LNCaP clone FGC (cell line): ENCODE results near the gene HK2.
A peak's percentile ranks its signal among the peaks of the same experiment; 100 is the strongest.
"Not testable (repeated sequence)": the region's sequence is repeated elsewhere in the genome, so short reads cannot be mapped to it uniquely, and the experiment has no call there.

Experiments used
- DNase-seq: peaks from one replicate; pipeline ENCODE4 v3.0.0-alpha.2; 2011; ENCODE audit warnings: low read depth
- H3K4me3 ChIP-seq: 2 replicates; pipeline ENCODE4 v1.5.1; 2011; ENCODE audit warnings: mild to moderate bottlenecking, low read depth, low read length, control low read depth
- TF ChIP-seq, protein P1 (sequence below): IDR thresholded peaks from 2 replicates; pipeline ENCODE4 v1.5.1; 2012; ENCODE audit warnings: mild to moderate bottlenecking; ENCODE audit not compliant: control insufficient read depth, insufficient read depth; ENCODE audit errors: extremely low read depth

Gene HK2

DNA sequence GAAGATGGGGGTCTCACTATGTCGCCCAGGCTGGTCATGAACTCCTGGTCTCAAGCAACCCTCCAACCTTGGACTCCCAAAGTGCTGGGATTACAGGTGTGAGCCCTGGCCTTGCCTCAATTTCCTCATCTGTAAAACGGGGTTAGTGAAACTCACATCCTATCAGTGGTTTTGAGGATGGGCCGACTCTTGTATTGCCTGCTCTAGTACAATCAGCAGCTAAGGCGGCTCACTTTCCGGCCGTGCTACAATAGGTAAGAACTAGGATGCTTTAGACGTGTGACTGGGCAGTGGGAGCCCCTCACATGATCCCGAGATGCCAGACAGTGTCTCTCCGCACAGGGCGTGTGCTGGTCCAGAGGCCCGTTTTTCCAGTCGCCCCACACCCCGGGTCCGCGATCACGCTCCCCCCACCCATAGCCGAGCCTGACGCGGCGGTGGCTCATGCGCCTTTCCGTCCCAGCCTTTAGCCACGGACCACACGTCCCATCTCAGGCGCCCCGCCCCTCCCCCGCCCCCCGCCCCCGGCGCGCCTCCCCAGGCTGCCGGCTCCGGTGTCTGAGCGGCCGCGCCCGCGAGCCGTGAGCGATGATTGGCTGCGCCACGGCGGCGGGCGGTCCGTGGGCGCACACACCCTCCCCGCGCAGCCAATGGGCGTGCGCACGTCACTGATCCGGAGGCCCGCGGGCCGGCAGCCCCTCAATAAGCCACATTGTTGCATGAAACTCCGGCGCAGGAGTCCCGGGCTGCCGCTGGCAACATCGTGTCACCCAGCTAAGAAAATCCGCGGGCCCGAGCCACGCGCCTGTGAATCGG is at the start of gene HK2:
TSS of gene HK2 (plus strand) at position 710 of the 816 bp plus-strand sequence. CDS start 454 bp downstream, outside the sequence.
- no peak for DNase-seq
- H3K4me3 ChIP-seq: peak within 1 kb of the TSS; percentile 72
- TF ChIP-seq, protein P1, sequence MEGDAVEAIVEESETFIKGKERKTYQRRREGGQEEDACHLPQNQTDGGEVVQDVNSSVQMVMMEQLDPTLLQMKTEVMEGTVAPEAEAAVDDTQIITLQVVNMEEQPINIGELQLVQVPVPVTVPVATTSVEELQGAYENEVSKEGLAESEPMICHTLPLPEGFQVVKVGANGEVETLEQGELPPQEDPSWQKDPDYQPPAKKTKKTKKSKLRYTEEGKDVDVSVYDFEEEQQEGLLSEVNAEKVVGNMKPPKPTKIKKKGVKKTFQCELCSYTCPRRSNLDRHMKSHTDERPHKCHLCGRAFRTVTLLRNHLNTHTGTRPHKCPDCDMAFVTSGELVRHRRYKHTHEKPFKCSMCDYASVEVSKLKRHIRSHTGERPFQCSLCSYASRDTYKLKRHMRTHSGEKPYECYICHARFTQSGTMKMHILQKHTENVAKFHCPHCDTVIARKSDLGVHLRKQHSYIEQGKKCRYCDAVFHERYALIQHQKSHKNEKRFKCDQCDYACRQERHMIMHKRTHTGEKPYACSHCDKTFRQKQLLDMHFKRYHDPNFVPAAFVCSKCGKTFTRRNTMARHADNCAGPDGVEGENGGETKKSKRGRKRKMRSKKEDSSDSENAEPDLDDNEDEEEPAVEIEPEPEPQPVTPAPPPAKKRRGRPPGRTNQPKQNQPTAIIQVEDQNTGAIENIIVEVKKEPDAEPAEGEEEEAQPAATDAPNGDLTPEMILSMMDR: no peak

DNA sequence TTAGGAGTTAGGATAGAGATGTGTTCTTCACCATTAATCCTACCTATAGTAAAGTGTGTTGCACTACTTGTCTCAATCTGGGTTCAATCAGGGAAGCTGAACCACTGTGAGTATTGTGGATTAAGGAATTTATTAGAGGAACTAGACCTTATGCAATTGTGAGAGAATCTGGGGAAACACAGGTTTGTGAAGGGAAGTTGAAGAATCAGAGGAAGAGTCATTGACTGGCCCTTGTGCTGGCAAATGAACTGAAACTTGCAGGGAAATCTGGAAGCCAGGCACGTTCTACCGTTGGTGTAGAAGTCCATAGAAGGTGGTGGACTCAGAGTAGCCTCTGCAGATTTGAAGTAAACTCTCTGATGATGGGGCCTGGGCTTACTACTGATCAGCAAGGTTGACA is 44.7 kb upstream of the HK2 start:
- DNase-seq: no peak
- TF ChIP-seq, protein P1: no peak
- H3K4me3 ChIP-seq: no peak overlapping the region

DNA sequence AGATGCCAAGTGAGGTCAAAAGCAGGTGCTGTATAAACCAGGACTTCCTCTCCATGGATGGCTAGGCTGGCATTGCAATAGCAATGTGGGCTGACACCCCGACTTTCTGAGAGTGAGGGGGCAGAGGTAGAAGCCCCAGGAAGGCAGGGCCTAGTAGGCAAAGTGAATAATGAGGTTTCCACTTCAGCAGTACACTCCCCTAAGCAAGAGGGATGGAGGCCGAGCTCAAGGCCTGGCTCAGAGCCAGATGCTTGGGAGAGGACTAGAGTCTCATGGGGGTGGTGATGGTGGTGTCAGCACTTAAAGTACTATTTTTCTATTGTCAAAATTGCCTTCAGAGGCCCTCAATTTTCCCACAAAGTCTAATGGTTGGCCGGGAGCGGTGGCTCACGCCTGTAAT is 41.6 kb upstream of the HK2 start:
- DNase-seq: no peak
- H3K4me3 ChIP-seq: no peak overlapping the region
- TF ChIP-seq, protein P1: no peak

DNA sequence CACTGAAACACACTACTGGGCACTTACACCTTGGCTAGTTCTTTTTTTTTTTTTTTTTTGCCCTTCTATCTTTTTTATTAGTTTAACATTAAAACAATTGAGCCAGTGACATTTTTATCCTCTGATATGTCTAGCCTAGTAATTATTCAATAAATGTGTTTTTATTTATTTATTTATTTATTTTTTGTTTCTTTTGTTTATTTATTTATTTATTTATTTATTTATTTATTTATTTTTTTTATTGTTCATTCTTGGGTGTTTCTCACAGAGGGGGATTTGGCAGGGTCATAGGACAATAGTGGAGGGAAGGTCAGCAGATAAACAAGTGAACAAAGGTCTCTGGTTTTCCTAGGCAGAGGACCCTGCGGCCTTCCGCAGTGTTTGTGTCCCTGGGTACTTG is 39.0 kb upstream of the HK2 start:
- DNase-seq, H3K4me3 ChIP-seq: not testable (repeated sequence)

DNA sequence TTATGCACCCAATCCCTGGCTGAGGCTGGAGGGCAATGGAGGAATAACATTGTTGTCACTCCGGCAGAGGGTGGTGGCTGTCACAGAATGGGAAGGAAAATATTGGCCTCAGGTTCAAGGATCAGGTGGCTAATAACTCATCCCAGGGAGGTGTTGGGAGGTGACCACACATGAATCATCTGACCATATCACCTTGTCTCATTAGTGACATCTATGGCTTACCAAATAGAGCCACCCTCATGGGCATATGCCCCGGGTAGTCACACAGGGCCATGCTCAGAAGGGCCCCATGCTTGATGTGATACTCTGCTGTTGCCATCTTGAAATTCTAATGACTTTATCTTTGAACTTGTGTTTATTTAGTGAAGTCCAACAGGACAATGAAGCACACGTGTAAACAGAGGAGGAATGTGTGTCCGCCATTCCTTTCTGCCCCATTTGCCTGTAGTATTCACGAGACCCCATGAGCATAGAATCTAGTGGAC is 27.5 kb upstream of the HK2 start:
- H3K4me3 ChIP-seq: no peak overlapping the region
- TF ChIP-seq, protein P1: no peak
- no peak for DNase-seq

DNA sequence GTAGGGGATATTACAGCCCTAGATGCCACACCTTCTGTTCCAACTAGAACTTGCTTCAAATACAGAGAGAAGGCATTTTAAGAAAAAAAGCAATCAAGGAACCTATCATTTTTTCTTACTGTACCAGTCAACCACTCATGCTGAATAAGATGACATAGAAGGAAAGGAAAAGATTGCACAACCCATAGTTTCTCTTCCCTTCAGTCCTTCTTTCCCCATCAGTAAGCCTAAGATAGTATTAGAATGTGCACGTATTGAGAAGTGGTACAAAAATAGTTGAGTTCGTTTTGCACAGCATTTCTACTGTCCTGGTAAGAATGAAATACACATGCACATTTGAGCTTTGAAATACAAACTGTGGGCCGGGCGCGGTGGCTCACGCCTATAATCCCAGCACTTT is 27.0 kb upstream of the HK2 start:
- no peak overlapping the region for H3K4me3 ChIP-seq
- TF ChIP-seq, protein P1: no peak
- no peak for DNase-seq

DNA sequence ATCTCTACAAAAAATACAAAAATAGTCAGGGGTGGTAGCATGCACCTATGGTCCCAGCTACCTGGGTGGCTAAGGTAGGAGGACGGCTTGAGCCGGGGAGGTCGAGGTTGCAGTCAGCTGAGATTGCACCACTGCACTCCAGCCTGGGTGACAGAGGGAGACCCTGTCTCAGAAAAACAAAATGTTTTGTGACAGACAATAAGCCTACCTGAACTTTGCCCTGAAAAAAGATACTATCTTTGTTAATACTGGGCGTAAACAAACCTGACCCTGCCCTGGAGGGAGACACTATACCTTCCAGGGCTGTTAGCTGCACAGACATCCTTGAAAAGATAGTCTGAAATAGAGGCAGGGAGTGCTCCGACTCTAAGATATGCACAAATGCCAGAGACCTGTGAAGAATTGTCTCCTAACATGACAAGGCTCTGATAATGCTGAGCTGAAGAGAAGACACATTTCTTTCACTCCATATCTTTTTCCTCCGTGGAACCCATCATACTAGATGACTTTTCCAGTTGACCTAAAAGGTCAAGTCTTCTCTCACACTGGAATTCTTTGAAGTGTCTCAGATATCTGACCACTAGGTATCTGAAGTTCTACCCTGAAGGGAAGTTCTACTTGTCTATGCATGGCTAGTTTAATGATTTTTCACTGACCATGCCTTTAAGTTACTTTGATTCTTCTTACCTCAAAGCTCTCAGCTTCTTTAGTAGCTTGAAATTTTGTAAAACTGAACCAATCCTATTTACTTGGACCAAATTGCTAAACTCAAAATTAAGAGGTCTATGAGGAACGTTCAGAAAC is 20.9 kb upstream of the HK2 start:
- DNase-seq: no peak
- TF ChIP-seq, protein P1: no peak
- no peak overlapping the region for H3K4me3 ChIP-seq
